Stimulated activated CD4-positive, alpha-beta T cell treated with anti-CD3 and anti-CD28 coated beads, Interleukin-4, amount 100 ng/mL, for 1 hour (primary cell): ENCODE data around the gene GPR3.

Experiments
- DNase-seq: peaks from one replicate; pipeline ENCODE4 v3.0.0-alpha.2; 2020

Gene GPR3

GRCh38 chr1:27392096-27392777, at the start of gene GPR3:
GPR3 (plus strand) TSS chr1:27392622; CDS start chr1:27393799, 1,177 bp downstream.
- DNase-seq: peak; percentile 94

- DNase-seq: peak; percentile 57
Observed at GRCh38 chr1:27342778-27343638, 49.4 kb upstream of the GPR3 start.

- no peak for DNase-seq
Observed at GRCh38 chr1:27343639-27344025, 48.8 kb upstream of the GPR3 start.

- no peak for DNase-seq
Observed at GRCh38 chr1:27345272-27345671, 47.1 kb upstream of the GPR3 start.

- no peak for DNase-seq
Observed at GRCh38 chr1:27346357-27346756, 46.1 kb upstream of the GPR3 start.

- no peak for DNase-seq
Observed at GRCh38 chr1:27346991-27347624, 45.3 kb upstream of the GPR3 start.

GRCh38 chr1:27348861-27349783, 43.3 kb upstream of the GPR3 start:
- DNase-seq: peak; percentile 30

- DNase-seq: no peak
Observed at GRCh38 chr1:27349784-27350662, 42.4 kb upstream of the GPR3 start.

- no peak for DNase-seq
Observed at GRCh38 chr1:27350663-27351540, 41.5 kb upstream of the GPR3 start.

- DNase-seq: no peak
Observed at GRCh38 chr1:27351541-27352107, 40.8 kb upstream of the GPR3 start.

GRCh38 chr1:27353166-27353565, 39.3 kb upstream of the GPR3 start:
- DNase-seq: no peak

- no peak for DNase-seq
Observed at GRCh38 chr1:27353629-27354028, 38.8 kb upstream of the GPR3 start.

- no peak for DNase-seq
Observed at GRCh38 chr1:27355683-27356082, 36.7 kb upstream of the GPR3 start.

- no peak for DNase-seq
Observed at GRCh38 chr1:27356277-27356618, 36.2 kb upstream of the GPR3 start.

GRCh38 chr1:27356619-27357280, 35.7 kb upstream of the GPR3 start:
- DNase-seq: peak; percentile 51

- DNase-seq: peak; percentile 81
Observed at GRCh38 chr1:27357281-27358037, 35.0 kb upstream of the GPR3 start.

GRCh38 chr1:27358038-27358927, 34.1 kb upstream of the GPR3 start:
- no peak for DNase-seq

- no peak for DNase-seq
Observed at GRCh38 chr1:27358928-27359313, 33.5 kb upstream of the GPR3 start.
